HPDE6-E6E7 (cell line): ENCODE results near the gene MTUS2.

Experiments
- DNase-seq: peaks from one replicate; pipeline ENCODE4 v3.0.0; 2011; ENCODE audit warnings: missing footprints; ENCODE audit errors: extremely low spot score

The MTUS2 gene

GRCh38 chr13:28859069-28859468 lies 38.9 kb downstream of the MTUS2 start:
- no peak for DNase-seq

- no peak for DNase-seq
Observed at GRCh38 chr13:28859717-28860116, 39.6 kb downstream of the MTUS2 start.

GRCh38 chr13:28864544-28864943 lies 44.4 kb downstream of the MTUS2 start:
- DNase-seq = no peak

GRCh38 chr13:28865149-28865744 lies 45.1 kb downstream of the MTUS2 start:
- no peak for DNase-seq

GRCh38 chr13:28865951-28866350 lies 45.8 kb downstream of the MTUS2 start:
- no peak for DNase-seq

- DNase-seq = no peak
Observed at GRCh38 chr13:28866932-28867331, 46.8 kb downstream of the MTUS2 start.

- no peak for DNase-seq
Observed at GRCh38 chr13:28867564-28867963, 47.4 kb downstream of the MTUS2 start.

- no peak for DNase-seq
Observed at GRCh38 chr13:28872427-28873176, 52.5 kb downstream of the MTUS2 start.

GRCh38 chr13:28875846-28876615 lies 55.9 kb downstream of the MTUS2 start:
- no peak for DNase-seq

- no peak for DNase-seq
Observed at GRCh38 chr13:28877408-28877807, 57.3 kb downstream of the MTUS2 start.

GRCh38 chr13:28885181-28885580 lies 65.0 kb downstream of the MTUS2 start:
- DNase-seq = no peak

GRCh38 chr13:28889086-28889732 lies 69.1 kb downstream of the MTUS2 start:
- no peak for DNase-seq

GRCh38 chr13:28890712-28891111 lies 70.6 kb downstream of the MTUS2 start:
- DNase-seq = no peak

GRCh38 chr13:28918030-28918429 lies 97.9 kb downstream of the MTUS2 start:
- no peak for DNase-seq

GRCh38 chr13:28922341-28922740 lies 102.2 kb downstream of the MTUS2 start:
- DNase-seq = no peak

- DNase-seq = no peak
Observed at GRCh38 chr13:28935104-28935503, 115.0 kb downstream of the MTUS2 start.

GRCh38 chr13:28942906-28943305 lies 122.8 kb downstream of the MTUS2 start:
- no peak for DNase-seq

- DNase-seq = no peak
Observed at GRCh38 chr13:28953714-28954418, 133.7 kb downstream of the MTUS2 start.

GRCh38 chr13:28954419-28954725 lies 134.2 kb downstream of the MTUS2 start:
- DNase-seq = no peak

- no peak for DNase-seq
Observed at GRCh38 chr13:28954810-28955209, 134.7 kb downstream of the MTUS2 start.

GRCh38 chr13:28955264-28955966 lies 135.3 kb downstream of the MTUS2 start:
- no peak for DNase-seq
